ENCODE results near the gene U2SURP.
A peak's percentile ranks its signal among the peaks of the same experiment; 100 is the strongest.
"Not testable (repeated sequence)": the region's sequence is repeated elsewhere in the genome, so short reads cannot be mapped to it uniquely, and the experiment has no call there.

Gene U2SURP

DNA sequence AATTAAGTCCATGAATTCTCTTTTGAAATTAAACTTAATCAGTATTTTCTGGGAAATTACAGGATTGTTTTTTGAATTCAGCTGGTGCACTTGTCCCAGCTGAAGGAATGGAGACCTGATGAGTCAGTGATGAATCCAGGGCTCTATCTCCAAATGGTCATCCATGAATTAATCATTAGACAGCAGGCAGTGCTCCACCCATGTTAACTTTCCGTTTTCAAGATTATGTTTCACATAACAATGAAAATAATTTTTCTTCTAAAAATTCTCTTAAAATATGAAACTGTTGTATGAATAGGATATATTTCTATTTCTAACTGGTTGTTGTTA is 24.0 kb upstream of the U2SURP start:
- DNase-seq = no peak

DNA sequence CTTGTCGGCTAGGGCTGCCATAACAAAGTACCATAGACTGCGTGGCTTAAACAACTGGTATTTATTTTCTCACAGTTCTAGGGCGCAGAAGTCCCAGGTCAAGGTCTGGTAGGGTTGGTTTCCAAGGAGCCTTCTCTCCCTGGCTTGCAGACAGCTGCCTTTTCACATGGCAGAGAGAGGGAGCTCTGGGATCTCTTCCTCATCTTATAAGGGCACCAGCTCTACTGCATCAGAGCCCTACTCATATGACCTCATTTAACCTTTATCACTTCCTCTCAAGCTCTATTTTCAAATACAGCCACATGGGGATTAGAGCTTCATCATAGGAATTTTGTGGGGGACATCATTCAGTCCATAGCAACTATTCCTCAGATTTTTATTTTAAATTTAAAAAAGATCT is 20.3 kb upstream of the U2SURP start:
- DNase-seq = no peak

DNA sequence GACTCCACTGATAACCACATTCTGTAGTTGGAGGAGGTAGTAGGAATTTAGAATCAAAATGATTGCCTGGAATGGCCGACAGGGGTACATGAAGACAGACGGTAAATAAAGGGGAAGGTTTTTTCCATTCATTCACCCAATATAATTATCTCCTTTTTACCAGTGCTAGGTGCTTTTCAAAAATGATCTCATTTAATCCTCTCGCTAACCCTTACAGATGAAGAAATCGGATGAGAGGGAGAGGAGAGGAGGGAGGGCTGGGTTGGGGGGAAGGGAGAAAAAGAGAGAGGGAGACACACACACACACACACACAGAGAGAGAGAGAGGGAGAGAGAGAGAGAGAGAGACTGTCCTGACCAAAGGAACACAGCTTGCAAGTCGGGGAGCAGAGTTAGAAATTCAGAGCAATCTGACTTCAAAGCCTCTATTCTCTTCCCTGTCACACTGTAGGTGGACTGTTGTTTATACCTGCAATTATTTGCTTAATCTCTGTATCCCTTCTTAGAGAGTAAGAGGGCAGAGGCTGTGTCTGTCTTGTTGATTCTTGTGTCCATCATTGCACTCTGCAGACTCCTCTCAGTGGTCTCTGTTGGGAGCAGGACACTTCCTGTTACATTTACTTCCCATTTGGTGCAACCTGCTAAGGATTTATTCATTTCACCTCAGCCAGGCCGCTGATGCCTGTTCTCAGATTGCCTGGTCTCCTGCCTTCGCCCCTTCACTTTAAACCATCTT is 19.2 kb upstream of the U2SURP start:
- no peak for DNase-seq

DNA sequence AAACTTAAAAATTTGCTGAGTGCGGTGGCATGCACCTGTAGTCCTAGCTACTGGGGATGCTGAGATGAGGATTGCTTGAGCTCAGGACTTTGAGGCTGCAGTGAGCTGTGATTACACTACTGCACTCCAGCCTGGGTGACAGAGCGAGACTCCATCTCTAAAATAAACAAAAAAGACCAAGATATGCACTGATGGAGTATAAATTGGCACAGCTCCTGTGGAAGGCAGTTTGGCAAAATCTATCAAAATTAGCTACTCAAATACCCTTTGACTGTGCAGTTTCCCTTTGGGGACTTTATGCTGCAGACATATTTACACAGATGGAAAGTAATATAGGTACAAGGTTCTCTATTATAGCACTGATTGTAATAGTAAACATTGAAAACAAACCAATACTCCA is 18.1 kb upstream of the U2SURP start:
- DNase-seq = no peak

DNA sequence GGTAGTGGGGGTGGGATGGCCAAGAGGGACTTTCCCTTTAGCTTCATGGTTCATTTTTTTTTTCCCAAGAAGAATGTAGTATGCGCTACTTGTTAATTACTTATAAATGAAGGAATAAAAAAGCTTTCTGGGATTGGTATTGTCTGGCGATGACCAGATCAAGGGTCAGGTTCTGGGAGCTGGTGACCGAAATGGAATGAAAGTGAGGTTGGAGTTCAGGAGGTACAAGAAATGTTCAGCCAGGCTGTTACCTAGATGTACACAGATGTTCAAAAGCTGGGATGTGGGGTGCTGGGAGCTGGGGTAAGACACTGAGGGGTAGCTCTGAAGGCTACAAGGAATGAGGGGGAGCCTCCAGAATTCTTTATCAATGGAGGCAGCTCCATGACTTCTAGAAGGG is 17.1 kb upstream of the U2SURP start:
- no peak for DNase-seq

DNA sequence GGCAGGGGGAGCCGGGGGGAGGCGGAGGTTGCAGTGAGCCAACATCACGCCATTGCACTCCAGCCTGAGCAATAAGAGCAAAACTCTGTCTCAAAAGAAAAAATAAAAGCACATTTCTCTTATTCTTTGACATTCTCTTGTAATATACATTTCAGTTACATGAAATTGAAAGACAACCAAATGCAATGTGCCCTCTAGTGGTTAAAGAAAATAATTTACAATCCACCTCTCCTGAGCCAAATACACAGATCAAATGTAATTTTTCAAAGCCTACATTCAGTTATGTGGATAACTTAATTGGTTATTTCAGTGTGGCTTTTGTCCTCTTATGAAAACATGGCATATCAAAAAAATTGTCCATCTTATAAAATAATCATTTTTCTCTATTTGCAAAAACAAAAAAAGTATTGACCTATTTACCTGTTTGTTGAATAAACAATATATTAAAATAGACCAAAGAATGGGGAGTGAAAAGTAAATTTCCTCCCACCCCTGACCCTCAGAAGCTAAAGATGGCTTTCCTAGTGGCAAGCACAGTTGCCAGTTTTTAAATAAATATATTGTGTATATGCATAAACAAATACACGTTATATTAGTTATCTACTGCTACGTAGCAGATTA is 14.2 kb upstream of the U2SURP start:
- DNase-seq = peak; percentile 54

GRCh38 chr3:142987707-142988106 is 13.7 kb upstream of the U2SURP start:
- DNase-seq = no peak

GRCh38 chr3:142988221-142988620 is 13.1 kb upstream of the U2SURP start:
- DNase-seq = not testable (repeated sequence)

DNA sequence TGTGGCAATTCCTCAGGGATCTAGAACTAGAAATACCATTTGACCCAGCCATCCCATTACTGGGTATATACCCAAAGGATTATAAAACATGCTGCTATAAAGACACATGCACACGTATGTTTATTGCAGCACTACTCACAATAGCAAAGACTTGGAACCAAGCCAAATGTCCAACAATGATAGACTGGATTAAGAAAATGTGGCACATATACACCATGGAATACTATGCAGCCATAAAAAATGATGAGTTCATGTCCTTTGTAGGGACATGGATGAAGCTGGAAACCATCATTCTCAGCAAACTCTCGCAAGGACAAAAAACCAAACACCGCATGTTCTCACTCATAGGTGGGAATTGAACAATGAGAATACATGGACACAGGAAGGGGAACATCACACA is 12.5 kb upstream of the U2SURP start:
- DNase-seq = not testable (repeated sequence)

- no peak for DNase-seq
Measured at GRCh38 chr3:142990721-142991120, 10.6 kb upstream of the U2SURP start.

- DNase-seq = no peak
Measured at GRCh38 chr3:142992323-142992722, 9.0 kb upstream of the U2SURP start.

DNA sequence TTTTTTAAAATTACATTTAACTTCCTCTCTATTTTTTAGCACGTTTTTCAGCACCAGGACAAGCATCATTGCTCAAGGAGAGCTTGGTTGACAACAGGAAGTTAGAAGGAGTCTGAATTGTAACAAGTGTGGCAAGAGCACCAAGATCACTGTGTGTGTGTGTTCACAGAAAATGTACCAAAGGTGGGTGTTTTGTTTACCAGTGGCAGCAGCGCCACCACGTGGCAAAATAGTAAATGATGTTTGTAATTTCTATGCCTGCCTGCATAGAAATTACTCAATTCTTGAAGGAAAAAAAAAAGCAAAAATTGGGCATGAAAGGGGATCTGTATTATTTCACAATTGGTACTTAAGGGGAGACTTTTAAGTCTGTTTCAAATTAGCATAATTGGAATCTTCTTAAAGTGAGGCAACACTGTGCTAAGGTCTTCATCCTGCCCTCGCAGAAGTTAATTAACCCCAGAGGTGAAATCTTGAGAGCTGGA is 7.4 kb upstream of the U2SURP start:
- DNase-seq = peak; percentile 68

DNA sequence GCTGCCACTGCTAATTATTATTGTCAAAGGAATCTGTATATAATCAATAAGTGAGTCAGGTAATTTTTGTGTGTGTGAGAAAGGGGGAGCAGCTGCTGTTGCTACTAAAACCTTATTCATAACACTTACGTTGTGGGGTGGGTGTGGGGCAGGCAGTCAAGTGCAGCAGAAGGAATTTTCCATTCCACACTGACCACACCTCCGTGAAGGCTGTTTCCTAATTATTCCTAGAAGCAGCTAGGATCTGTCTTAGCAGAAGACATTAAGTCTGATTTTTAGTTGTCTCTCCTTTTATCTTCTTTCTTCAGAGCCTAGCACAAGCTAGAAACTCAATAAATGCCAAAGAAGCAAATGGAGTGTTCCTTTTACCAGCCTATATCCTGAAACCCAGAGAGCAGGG is 4.0 kb upstream of the U2SURP start:
- DNase-seq = no peak

- DNase-seq = no peak
Measured at GRCh38 chr3:142998439-142998838, 2.9 kb upstream of the U2SURP start.

DNA sequence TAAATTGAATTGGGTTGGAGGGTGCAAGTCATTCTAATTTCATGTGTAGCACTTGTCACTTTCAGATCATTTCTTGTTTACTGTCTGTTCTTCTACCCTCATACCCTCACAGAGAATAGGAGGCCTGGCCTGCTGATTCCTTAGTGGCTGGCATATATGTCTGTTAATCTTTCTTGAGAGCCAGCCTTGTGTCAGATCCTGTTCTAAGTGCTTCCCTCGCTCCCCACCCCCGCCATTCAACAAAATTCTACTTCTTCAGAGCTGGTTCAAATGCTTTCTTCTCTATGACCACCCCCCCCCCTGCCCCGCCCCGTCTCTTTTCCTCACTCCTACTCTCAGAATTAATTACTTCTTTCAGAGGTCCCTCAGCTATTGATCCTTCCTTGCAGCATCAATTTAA is 1.5 kb upstream of the U2SURP start:
- DNase-seq = no peak

GRCh38 chr3:143000528-143000927 is 842 bp upstream of the U2SURP start:
- no peak for DNase-seq

DNA sequence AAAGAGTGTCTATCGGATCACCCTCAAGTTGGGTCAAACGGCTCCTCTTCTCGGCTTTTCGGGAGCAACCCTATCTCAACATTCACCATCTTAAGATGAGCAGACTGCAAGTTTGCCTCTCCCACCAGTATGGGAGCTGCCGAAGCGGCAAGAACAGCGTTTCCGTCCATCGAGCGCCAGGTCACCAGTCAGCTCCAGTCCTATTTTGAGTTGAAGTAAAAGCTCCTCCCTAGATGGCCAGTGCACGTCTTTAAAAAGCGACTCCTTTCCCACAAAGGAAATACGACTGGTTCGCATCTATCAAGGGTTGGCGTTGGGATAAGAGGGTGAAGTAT is 369 bp upstream of the U2SURP start:
- no peak for DNase-seq

- peak; percentile 17 for DNase-seq
Measured at GRCh38 chr3:143002083-143002712, 828 bp downstream of the U2SURP start.

DNA sequence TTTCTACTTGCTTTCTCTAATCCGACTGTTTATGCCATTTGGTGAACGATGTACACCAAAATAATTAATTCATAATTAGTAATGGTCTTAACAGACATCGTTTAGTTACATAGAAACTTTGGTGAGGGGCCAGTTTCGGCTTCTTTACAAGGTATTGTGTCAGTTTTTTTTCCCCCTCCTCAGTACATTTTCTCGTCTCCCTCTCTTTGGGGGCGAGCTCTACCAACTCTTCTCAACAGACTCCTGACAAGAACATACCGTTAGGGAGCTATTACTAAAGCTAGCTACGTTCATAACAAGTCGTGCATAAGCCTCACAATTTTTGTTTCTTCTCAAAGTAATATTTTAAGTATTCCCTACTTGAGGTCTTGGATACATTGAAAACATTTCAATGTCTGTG is 1.4 kb downstream of the U2SURP start:
- DNase-seq = no peak

GRCh38 chr3:143004823-143005222 is 3.5 kb downstream of the U2SURP start:
- DNase-seq = no peak

DNA sequence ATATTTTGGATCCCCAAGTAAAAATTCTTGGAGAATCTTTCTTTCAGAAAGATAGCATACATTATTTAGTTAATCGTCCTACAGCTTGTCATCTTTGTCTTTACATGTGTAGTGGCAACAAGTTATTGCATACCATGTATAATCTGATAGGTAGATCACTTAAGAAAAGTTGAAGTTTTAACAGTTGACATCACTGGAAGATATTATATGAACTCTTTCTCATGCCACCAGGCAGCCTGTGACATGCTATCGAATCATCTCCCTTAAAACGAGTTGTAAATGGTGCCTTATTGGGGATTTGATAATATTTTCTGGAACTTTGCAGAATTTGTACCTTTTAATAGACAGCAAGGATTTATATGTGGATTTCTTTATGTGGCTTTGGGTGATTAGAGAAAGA is 8.7 kb downstream of the U2SURP start:
- no peak for DNase-seq

- no peak for DNase-seq
Measured at GRCh38 chr3:143011705-143012104, 10.3 kb downstream of the U2SURP start.

- DNase-seq = no peak
Measured at GRCh38 chr3:143014921-143015320, 13.6 kb downstream of the U2SURP start.

DNA sequence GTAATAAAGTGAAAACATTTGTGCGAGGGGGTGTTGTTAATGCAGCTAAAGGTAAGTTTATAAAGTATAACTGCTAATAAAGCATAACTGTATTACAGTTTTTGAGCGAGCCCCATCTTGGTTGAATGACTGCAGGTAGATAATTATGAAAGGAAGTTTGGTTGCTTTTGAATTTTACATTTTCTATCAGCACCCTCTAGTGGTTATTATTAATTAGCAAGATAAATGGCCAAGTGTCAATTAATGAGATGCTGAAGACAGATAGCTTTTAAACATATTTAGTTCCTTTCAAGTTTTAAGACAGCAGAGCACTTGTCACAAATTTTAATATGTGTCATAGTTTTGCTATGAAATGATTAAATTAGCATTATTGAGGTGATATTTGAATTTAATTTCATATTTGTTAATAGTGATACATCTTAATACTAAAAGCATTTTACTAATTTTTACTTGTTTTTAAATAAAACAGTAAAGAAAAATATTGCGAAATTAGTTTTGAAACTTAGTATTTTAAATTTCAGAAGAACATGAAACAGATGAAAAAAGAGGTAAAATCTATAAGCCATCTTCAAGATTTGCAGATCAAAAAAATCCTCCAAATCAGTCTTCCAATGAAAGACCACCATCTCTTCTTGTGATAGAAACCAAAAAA is 15.1 kb downstream of the U2SURP start:
- peak; percentile 43 for DNase-seq
